Memory B cell (primary cell): ENCODE results near the gene ITGA11.

Source experiments
- ATAC-seq: fragments of 150-1000 bp; cut with Tn5 transposase; 2 replicates; pipeline ENCODE4 v1.10.0; 2021; ENCODE audit warnings: low read depth, mild to moderate bottlenecking, moderate library complexity
- DNase-seq, 2 donors: peaks; one replicate each; pipeline ENCODE4 v3.0.0; 2022; ENCODE audit warnings: low spot score in 2 of 2
- H3K27ac Mint-ChIP-seq: one replicate; pipeline ENCODE4 v1.8.0; 2022; ENCODE audit warnings: mild to moderate bottlenecking, moderate library complexity, mixed read lengths
- H3K27me3 Mint-ChIP-seq: one replicate; pipeline ENCODE4 v1.8.0; 2022; ENCODE audit warnings: mixed read lengths
- H3K36me3 Mint-ChIP-seq: one replicate; pipeline ENCODE4 v1.8.0; 2022; ENCODE audit warnings: mild to moderate bottlenecking, mixed read lengths
- H3K4me1 Mint-ChIP-seq: one replicate; pipeline ENCODE4 v1.8.0; 2022; ENCODE audit warnings: mixed read lengths
- H3K4me3 Mint-ChIP-seq: one replicate; pipeline ENCODE4 v1.8.0; 2022; ENCODE audit warnings: mild to moderate bottlenecking, moderate library complexity, mixed read lengths
- H3K9me3 Mint-ChIP-seq: one replicate; pipeline ENCODE4 v1.8.0; 2022; ENCODE audit warnings: mixed read lengths

ITGA11 gene

GRCh38 chr15:68464448-68465090 is 32.6 kb upstream of the ITGA11 start:
- DNase-seq (no peak), ATAC-seq (no peak)
- peaks cover 8% of the 10 kb centered on the region for H3K27me3 Mint-ChIP-seq
- H3K9me3 Mint-ChIP-seq, result peaks cover 4% of the 10 kb centered on the region
- no peak overlapping the region for H3K4me3 Mint-ChIP-seq
- H3K36me3 Mint-ChIP-seq, result no peaks in the 10 kb centered on the region
- no peaks in the 10 kb centered on the region for H3K4me1 Mint-ChIP-seq
- H3K27ac Mint-ChIP-seq, result no peak overlapping the region

- Mint-ChIP-seq H3K27me3 (peaks cover 7% of the 10 kb centered on the region), H3K27ac (no peak overlapping the region), H3K4me1 (no peaks in the 10 kb centered on the region), H3K36me3 (no peaks in the 10 kb centered on the region), H3K9me3 (peaks cover 4% of the 10 kb centered on the region), H3K4me3 (no peak overlapping the region)
- ATAC-seq (no peak), DNase-seq (no peak)
These were observed 32.0 kb upstream of the ITGA11 start for GRCh38 chr15:68463996-68464395.

- ATAC-seq (no peak), DNase-seq (no peak)
- Mint-ChIP-seq H3K27ac (no peak overlapping the region), H3K4me1 (no peaks in the 10 kb centered on the region), H3K9me3 (peaks cover 4% of the 10 kb centered on the region), H3K27me3 (peaks cover 4% of the 10 kb centered on the region), H3K36me3 (no peaks in the 10 kb centered on the region), H3K4me3 (no peak overlapping the region)
These were observed 31.5 kb upstream of the ITGA11 start for GRCh38 chr15:68463444-68463843.

GRCh38 chr15:68460166-68460565 is 28.2 kb upstream of the ITGA11 start:
- Mint-ChIP-seq H3K27me3 (no peaks in the 10 kb centered on the region), H3K27ac (no peak overlapping the region), H3K9me3 (peaks cover 4% of the 10 kb centered on the region), H3K4me1 (no peaks in the 10 kb centered on the region), H3K36me3 (no peaks in the 10 kb centered on the region), H3K4me3 (no peak overlapping the region)
- DNase-seq (no peak), ATAC-seq (no peak)

- Mint-ChIP-seq H3K4me3 (no peak overlapping the region), H3K27ac (no peak overlapping the region), H3K4me1 (no peaks in the 10 kb centered on the region), H3K27me3 (peaks cover 13% of the 10 kb centered on the region), H3K36me3 (no peaks in the 10 kb centered on the region), H3K9me3 (no peaks in the 10 kb centered on the region)
- ATAC-seq (no peak), DNase-seq (no peak)
These were observed 18.2 kb upstream of the ITGA11 start for GRCh38 chr15:68450192-68450591.

GRCh38 chr15:68449389-68449788 is 17.4 kb upstream of the ITGA11 start:
- Mint-ChIP-seq H3K27ac (no peak overlapping the region), H3K27me3 (peaks cover 14% of the 10 kb centered on the region), H3K9me3 (no peaks in the 10 kb centered on the region), H3K4me3 (no peak overlapping the region), H3K4me1 (no peaks in the 10 kb centered on the region), H3K36me3 (no peaks in the 10 kb centered on the region)
- DNase-seq, result no peak
- no peak for ATAC-seq

- no peaks in the 10 kb centered on the region for H3K9me3 Mint-ChIP-seq
- no peaks in the 10 kb centered on the region for H3K36me3 Mint-ChIP-seq
- no peak for DNase-seq
- peaks cover 15% of the 10 kb centered on the region for H3K27me3 Mint-ChIP-seq
- no peak overlapping the region for H3K4me3 Mint-ChIP-seq
- ATAC-seq, result no peak
- no peak overlapping the region for H3K27ac Mint-ChIP-seq
- no peaks in the 10 kb centered on the region for H3K4me1 Mint-ChIP-seq
These were observed 16.2 kb upstream of the ITGA11 start for GRCh38 chr15:68447976-68448755.

- Mint-ChIP-seq H3K4me1 (no peaks in the 10 kb centered on the region), H3K9me3 (no peaks in the 10 kb centered on the region), H3K27me3 (peaks cover 13% of the 10 kb centered on the region), H3K27ac (no peak overlapping the region), H3K36me3 (no peaks in the 10 kb centered on the region), H3K4me3 (no peak overlapping the region)
- ATAC-seq (no peak), DNase-seq (no peak)
These were observed 15.2 kb upstream of the ITGA11 start for GRCh38 chr15:68447209-68447608.

- H3K36me3 Mint-ChIP-seq, result no peaks in the 10 kb centered on the region
- H3K27ac Mint-ChIP-seq, result no peak overlapping the region
- ATAC-seq (no peak), DNase-seq (no peak)
- no peak overlapping the region for H3K4me3 Mint-ChIP-seq
- peaks cover 13% of the 10 kb centered on the region for H3K27me3 Mint-ChIP-seq
- no peaks in the 10 kb centered on the region for H3K4me1 Mint-ChIP-seq
- H3K9me3 Mint-ChIP-seq, result no peaks in the 10 kb centered on the region
These were observed 13.4 kb upstream of the ITGA11 start for GRCh38 chr15:68445351-68445750.

GRCh38 chr15:68444336-68444735 is 12.4 kb upstream of the ITGA11 start:
- no peaks in the 10 kb centered on the region for H3K4me1 Mint-ChIP-seq
- ATAC-seq, result no peak
- no peak overlapping the region for H3K27ac Mint-ChIP-seq
- H3K4me3 Mint-ChIP-seq, result no peak overlapping the region
- H3K36me3 Mint-ChIP-seq, result no peaks in the 10 kb centered on the region
- no peak for DNase-seq
- H3K27me3 Mint-ChIP-seq, result peaks cover 16% of the 10 kb centered on the region
- no peaks in the 10 kb centered on the region for H3K9me3 Mint-ChIP-seq

GRCh38 chr15:68442903-68443302 is 10.9 kb upstream of the ITGA11 start:
- peaks cover 19% of the 10 kb centered on the region for H3K27me3 Mint-ChIP-seq
- ATAC-seq (no peak), DNase-seq (no peak)
- no peaks in the 10 kb centered on the region for H3K9me3 Mint-ChIP-seq
- H3K36me3 Mint-ChIP-seq, result no peaks in the 10 kb centered on the region
- no peak overlapping the region for H3K27ac Mint-ChIP-seq
- no peaks in the 10 kb centered on the region for H3K4me1 Mint-ChIP-seq
- no peak overlapping the region for H3K4me3 Mint-ChIP-seq

- DNase-seq (no peak), ATAC-seq (no peak)
- H3K27me3 Mint-ChIP-seq, result peaks cover 22% of the 10 kb centered on the region
- H3K4me3 Mint-ChIP-seq, result no peak overlapping the region
- no peaks in the 10 kb centered on the region for H3K4me1 Mint-ChIP-seq
- H3K9me3 Mint-ChIP-seq, result no peaks in the 10 kb centered on the region
- H3K36me3 Mint-ChIP-seq, result no peaks in the 10 kb centered on the region
- H3K27ac Mint-ChIP-seq, result no peak overlapping the region
These were observed 10.1 kb upstream of the ITGA11 start for GRCh38 chr15:68442041-68442440.

- no peak for DNase-seq
- Mint-ChIP-seq H3K4me3 (no peak overlapping the region), H3K27ac (no peak overlapping the region), H3K4me1 (no peaks in the 10 kb centered on the region), H3K36me3 (no peaks in the 10 kb centered on the region), H3K27me3 (peaks cover 25% of the 10 kb centered on the region), H3K9me3 (no peaks in the 10 kb centered on the region)
- no peak for ATAC-seq
These were observed 9.2 kb upstream of the ITGA11 start for GRCh38 chr15:68441045-68441743.

GRCh38 chr15:68440136-68440535 is 8.2 kb upstream of the ITGA11 start:
- ATAC-seq (no peak), DNase-seq (no peak)
- H3K27me3 Mint-ChIP-seq, result peaks cover 25% of the 10 kb centered on the region
- H3K4me3 Mint-ChIP-seq, result no peak overlapping the region
- no peaks in the 10 kb centered on the region for H3K36me3 Mint-ChIP-seq
- no peak overlapping the region for H3K27ac Mint-ChIP-seq
- no peaks in the 10 kb centered on the region for H3K4me1 Mint-ChIP-seq
- H3K9me3 Mint-ChIP-seq, result no peaks in the 10 kb centered on the region
